ENCODE measurements around the gene FNDC3B.

FNDC3B gene

DNA sequence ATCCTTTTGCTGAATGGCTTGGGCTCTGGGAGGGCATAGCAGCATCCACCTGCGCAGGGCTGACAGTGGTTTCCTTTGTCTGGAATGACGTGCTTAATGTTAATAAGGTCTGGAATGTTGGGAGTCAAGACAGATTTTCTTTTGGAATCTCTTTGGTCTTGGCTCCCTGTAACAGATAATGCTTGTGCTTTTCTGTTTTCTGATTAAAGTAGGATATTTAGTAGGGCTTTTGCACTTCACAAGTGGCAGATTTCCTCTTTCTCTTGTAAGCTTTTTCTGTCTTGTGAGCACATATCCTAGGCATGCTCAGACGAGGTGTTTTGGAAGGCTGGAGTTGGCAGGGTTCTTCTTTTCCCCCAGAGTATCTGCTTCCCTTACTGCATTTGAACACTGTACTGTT, 219.2 kb downstream of the FNDC3B start:
- peaks cover 13% of the 10 kb centered on the region for H3K36me3 ChIP-seq
- no peaks in the 10 kb centered on the region for H3K27me3 ChIP-seq
- H3K9me3 ChIP-seq = no peaks in the 10 kb centered on the region
- peaks cover 21 to 23% of the 10 kb centered on the region in 2 experiments for H3K4me1 ChIP-seq (ENCODE audit: control insufficient read depth in 1 of 2, insufficient read depth in 1 of 2, low read depth in 1 of 2, low read length in 1 of 2)
- no peak overlapping the region for H3K4me3 ChIP-seq (ENCODE audit: low read depth in 1 of 2, low read length in 1 of 2)
- H3K27ac ChIP-seq = peak overlapping the region; percentile 9
- TF ChIP-seq, protein P1, sequence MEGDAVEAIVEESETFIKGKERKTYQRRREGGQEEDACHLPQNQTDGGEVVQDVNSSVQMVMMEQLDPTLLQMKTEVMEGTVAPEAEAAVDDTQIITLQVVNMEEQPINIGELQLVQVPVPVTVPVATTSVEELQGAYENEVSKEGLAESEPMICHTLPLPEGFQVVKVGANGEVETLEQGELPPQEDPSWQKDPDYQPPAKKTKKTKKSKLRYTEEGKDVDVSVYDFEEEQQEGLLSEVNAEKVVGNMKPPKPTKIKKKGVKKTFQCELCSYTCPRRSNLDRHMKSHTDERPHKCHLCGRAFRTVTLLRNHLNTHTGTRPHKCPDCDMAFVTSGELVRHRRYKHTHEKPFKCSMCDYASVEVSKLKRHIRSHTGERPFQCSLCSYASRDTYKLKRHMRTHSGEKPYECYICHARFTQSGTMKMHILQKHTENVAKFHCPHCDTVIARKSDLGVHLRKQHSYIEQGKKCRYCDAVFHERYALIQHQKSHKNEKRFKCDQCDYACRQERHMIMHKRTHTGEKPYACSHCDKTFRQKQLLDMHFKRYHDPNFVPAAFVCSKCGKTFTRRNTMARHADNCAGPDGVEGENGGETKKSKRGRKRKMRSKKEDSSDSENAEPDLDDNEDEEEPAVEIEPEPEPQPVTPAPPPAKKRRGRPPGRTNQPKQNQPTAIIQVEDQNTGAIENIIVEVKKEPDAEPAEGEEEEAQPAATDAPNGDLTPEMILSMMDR (IDR thresholded peaks at IDR 0.05) = no peak

DNA sequence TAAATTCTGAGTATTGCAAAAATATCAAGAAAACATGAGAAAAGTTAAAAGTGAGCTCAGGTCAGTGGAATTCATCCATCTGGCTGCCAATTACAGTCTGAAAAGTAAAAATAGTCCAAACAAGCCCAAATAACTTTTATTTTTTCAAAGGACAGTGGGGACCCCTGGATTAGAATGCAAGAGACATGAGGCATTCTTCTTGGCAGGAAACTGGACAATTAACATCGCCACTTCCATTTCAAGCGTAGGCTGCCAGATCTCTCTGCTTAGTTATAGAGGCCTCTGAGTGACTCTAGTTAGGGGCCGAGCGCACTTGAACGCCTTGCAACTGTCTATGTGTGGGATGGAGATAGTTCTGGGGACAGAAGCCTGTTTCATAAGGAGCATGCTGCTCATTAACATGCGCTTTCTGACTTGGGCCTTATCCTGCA, 219.7 kb downstream of the FNDC3B start:
- peaks cover 20 to 21% of the 10 kb centered on the region in 2 experiments for H3K4me1 ChIP-seq (ENCODE audit: control insufficient read depth in 1 of 2, insufficient read depth in 1 of 2, low read depth in 1 of 2, low read length in 1 of 2)
- H3K27ac ChIP-seq = peak overlapping the region; percentile 9
- H3K27me3 ChIP-seq = no peaks in the 10 kb centered on the region

DNA sequence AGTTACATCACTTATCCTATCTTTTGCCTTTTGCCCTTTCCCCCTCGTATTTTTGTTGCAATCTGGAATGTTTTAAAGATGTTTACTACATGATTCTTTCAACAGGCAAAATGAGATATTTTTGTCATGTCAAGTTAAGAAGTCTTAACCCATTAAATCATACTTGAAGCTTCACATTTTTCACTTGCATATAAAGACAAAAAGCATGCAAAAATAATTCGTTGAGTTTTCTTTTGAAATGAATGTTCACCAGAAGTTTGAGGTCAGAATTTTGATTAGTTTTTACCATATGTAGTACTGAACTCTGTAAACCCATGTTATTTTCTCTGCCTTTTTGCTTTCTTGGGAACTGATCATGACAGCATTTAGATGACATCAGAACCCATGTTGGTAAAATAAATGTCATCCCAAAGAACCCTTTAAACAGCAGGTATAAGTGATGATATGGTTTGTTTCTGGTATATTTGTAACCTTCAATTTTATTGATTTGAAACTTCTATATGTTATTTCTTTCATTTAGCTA, 220.4 kb downstream of the FNDC3B start:
- no peaks in the 10 kb centered on the region for H3K27me3 ChIP-seq
- TF ChIP-seq, protein P1 (IDR thresholded peaks at IDR 0.05) = no peak
- H3K9me3 ChIP-seq = no peaks in the 10 kb centered on the region
- peaks cover 14 to 15% of the 10 kb centered on the region in 2 experiments for H3K4me1 ChIP-seq (ENCODE audit: control insufficient read depth in 1 of 2, insufficient read depth in 1 of 2, low read depth in 1 of 2, low read length in 1 of 2)
- no peak overlapping the region for H3K27ac ChIP-seq
- H3K36me3 ChIP-seq = peaks cover 18% of the 10 kb centered on the region
- no peak overlapping the region for H3K4me3 ChIP-seq (ENCODE audit: low read depth in 1 of 2, low read length in 1 of 2)

More for the DNA sequence above, 219.7 kb downstream of the FNDC3B start:
- no peaks in the 10 kb centered on the region for H3K9me3 ChIP-seq
- TF ChIP-seq, protein P1 (IDR thresholded peaks at IDR 0.05) = no peak
- peaks cover 18% of the 10 kb centered on the region for H3K36me3 ChIP-seq
- no peak overlapping the region for H3K4me3 ChIP-seq (ENCODE audit: low read depth in 1 of 2, low read length in 1 of 2)

DNA sequence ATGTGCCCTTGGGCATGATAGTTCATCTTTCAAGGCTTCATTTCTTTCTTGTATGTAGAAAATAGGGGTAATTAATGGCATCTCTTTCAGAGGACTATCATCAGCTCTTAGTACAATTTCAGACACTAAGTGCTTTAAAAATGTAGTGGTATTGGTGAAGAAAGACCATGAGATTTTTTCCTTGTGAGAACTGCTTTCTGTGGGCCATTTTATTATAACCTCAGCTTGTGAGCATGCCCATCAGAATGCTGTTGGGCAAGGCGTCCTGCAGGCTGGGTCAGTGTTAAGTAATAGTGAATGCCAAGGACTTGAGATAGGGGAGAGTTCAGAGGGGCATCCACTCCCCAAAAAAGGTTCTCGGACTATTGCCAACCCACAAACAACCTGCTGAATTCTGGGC, 221.0 kb downstream of the FNDC3B start:
- Histone ChIP-seq H3K36me3 (peaks cover 18% of the 10 kb centered on the region), H3K27ac (peak overlapping the region; percentile 50), H3K4me3 (ENCODE audit: low read depth in 1 of 2, low read length in 1 of 2) (no peak overlapping the region), H3K9me3 (no peaks in the 10 kb centered on the region), H3K4me1 (ENCODE audit: control insufficient read depth in 1 of 2, insufficient read depth in 1 of 2, low read depth in 1 of 2, low read length in 1 of 2) (peaks cover 13 to 15% of the 10 kb centered on the region in 2 experiments), H3K27me3 (no peaks in the 10 kb centered on the region)
- TF ChIP-seq, protein P1 (IDR thresholded peaks at IDR 0.05) = no peak

DNA sequence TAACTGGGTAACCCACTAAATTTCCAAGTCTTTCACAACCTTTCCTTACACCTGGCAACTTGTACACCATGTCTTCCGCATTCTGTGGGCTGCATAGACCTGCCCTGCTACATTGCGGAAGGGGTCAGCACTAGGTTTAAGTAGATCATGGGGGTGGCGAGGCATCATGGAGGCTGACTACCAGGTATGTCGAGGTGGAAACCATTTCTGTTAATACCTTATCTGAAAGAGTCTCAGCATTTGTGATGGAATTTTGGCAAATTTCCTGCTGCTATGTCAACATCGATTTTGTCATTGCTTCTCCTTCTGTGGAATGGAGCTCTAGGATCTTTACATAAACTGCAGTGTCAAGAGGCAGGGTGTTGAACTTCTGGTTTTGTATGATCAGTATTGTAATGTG, 221.7 kb downstream of the FNDC3B start:
- peaks cover 18% of the 10 kb centered on the region for H3K36me3 ChIP-seq
- peak overlapping the region; percentile 50 for H3K27ac ChIP-seq
- H3K4me1 ChIP-seq (ENCODE audit: control insufficient read depth in 1 of 2, insufficient read depth in 1 of 2, low read depth in 1 of 2, low read length in 1 of 2) = peaks cover 13 to 15% of the 10 kb centered on the region in 2 experiments
- H3K4me3 ChIP-seq (ENCODE audit: low read depth in 1 of 2, low read length in 1 of 2) = no peak overlapping the region
- TF ChIP-seq, protein P1 (IDR thresholded peaks at IDR 0.05) = no peak
- no peaks in the 10 kb centered on the region for H3K9me3 ChIP-seq
- H3K27me3 ChIP-seq = no peaks in the 10 kb centered on the region
